ENCODE measurements around the gene STOX1.

STOX1 gene

DNA sequence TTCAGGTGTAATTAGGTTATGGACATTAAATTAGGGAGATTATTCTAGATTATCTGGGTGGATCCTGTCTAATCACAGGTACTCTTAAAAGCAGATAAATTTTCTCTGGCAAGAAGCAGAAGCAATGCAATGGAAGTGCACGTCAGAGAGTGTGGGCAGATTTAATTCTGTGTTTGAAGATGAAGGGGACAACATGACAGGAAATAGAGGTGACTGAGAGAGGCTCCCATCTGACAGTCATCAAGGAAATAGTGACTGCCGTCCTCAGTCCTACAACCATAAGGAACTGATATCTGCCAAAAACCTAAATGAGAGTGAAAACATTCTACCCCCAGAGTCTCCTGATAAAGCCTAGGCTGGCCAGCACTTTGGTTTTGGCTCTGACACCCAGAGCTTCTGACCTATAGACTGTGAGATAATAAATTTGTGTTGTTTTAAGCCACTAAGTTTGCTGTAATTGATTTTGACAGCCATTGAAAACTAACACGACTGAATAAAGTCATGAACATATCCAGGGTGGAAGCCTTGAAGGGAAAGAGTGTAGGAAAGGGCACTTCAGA, 43.3 kb downstream of the STOX1 start:
- TF ChIP-seq GATA3 (IDR thresholded peaks at IDR 0.05; ENCODE audit: low read depth, low read length): no peak
- TF ChIP-seq GATA2 (IDR thresholded peaks at IDR 0.05; ENCODE audit: low read depth, low read length): no peak

DNA sequence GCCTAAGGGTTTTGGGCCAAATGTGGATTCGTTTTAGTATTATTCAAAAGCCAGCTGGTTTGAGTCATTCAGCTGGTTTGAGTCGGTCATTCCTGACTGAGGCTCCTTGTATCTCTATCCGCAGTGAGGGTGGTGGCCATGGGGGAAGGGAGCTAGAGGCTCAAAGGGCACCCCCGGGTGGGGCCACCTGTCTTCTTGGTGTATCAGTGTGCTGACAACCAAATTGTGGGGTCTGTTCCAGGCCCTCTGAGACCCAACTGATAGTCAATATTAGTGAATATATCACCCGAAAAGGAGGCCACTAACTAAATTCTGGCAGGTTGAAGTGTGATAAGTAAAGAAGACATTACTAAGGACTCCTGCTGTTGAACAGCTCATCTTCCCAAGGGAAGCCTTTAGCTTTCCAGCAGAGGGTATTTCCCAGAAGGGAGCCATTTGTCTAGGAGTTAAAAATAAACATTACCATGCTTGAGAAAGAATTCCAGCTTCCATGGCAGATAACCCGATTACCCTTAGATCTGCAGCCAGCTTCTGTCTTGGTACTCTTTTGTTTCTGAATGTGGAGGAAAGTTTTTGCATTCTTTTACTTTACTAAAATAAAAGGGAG, 43.9 kb downstream of the STOX1 start:
- TF ChIP-seq GATA2 (IDR thresholded peaks at IDR 0.05; ENCODE audit: low read depth, low read length): no peak

DNA sequence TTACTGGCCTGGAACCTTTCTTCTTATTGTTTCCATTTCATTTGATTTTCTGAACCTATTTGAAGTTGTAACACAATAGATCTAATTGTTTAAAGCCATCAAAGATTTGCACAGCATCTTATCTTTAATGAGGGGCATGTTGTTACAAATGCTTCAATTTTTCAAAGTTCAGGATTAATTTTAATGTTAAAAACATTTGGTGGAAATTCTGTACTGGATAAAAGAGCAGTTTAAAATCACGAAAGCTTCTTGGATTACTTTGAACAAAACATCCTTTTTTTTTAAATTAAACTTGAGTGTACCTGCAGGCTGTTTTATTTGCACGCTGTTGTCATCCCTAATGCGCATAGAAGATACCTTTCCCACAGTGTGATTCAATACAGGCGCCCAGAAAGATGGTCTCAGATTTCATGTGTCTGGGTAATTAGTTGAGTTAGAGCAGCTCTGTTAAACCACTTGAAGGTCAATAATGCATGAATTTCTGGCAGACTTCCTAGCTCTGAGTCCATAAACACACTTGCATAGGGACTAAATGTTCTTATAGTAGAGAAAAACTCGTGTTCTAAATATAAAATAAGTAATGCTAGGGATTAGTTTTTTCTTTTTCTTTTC, 44.5 kb downstream of the STOX1 start:
- TF ChIP-seq GATA2 (IDR thresholded peaks at IDR 0.05; ENCODE audit: low read depth, low read length) (peak; percentile 24; the same call in 1 of the 2 replicates), GATA3 (IDR thresholded peaks at IDR 0.05; ENCODE audit: low read depth, low read length) (no peak)

DNA sequence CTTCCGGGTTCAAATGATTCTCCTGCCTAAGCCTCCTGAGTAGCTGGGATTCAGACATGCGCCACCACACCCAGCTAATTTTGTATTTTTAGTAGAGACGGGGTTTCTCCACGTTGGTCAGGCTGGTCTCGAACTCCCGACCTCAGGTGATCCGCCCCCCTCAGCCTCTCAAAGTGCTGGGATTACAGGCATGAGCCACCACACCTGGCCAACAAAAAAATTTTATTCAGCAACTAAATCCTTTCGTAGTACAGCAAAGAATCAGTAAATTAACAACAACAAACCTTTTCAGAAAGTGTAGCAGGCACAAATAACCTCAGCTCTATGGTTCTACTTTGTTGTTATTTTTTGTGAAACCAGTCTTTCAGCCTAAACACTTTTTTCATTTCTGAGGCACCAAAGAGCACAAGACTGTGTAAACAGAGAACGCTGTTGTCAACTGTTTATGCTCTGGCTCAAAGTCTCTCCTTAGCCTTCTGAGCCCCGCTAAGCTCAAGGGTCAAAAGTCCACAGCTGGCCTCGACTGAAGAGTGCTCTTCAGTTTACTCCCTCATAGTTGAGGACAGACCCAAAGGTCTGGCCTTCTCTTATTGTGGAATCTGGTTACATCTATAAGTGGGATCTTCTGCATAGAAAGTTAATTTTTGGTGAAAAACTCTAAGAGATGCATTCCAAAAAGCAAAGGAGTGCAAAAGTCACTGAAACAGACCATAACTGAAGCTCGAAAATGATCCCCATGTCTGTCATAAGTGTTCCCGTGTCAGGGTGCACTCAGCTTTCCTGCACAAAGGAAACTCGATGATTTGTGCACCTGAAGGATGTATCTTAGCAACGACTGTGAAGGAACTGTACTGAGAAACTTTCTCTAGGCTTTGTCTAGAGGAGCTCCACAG, 49.2 kb downstream of the STOX1 start:
- no peak for TF ChIP-seq GATA2 (IDR thresholded peaks at IDR 0.05; ENCODE audit: low read depth, low read length)
- TF ChIP-seq GATA3 (IDR thresholded peaks at IDR 0.05; ENCODE audit: low read depth, low read length): no peak

DNA sequence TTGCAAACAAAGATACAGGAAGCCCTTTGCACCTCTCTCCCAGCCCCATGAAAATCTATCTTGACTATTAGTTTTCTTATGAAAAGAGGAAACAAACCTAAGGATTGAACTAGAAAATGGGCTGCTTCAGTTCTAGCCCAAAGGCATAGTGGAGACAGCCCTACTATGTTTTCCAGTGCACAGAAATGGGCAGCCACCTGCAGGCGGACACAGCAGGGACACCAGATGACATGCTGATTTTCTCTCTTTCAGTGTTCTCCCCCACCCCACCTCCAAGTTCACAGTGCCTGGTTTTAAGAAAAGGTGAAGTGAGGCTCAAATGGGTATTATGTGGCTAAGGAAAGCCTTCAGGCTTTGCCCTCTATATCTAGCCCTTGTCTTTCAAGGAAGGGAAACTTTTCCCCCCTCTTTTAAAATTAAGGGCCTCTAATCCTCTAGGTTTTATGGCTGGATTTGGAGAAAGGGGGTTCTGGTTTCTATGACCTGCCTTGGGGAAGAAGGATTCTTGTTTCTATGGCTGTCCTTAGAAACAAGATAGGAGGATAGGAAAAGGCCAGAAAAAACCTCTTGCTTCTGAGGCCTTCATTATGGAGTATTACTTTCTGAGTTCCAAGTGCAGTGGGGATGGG, 50.3 kb downstream of the STOX1 start:
- no peak for TF ChIP-seq GATA2 (IDR thresholded peaks at IDR 0.05; ENCODE audit: low read depth, low read length)
- TF ChIP-seq GATA3 (IDR thresholded peaks at IDR 0.05; ENCODE audit: low read depth, low read length): no peak

DNA sequence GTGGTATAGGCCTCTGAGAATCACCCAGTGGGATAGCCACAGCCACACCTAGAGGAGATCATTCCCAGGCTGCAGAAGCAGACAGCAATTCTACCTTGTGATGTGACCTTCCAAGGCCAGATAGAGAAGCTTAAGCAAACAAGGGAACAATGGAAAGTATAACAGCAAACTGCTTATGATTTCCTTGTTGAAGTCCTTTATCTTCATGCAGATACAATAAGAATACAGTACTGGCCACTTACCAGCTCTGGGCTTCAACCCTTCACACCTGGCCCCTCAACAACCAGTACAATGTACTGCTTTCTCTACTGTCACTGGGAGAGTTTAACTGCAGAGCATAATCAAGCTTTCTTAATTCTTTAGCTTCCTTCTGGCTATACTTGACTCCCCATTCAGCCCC, 51.2 kb downstream of the STOX1 start:
- no peak for TF ChIP-seq GATA3 (IDR thresholded peaks at IDR 0.05; ENCODE audit: low read depth, low read length)
- TF ChIP-seq GATA2 (IDR thresholded peaks at IDR 0.05; ENCODE audit: low read depth, low read length): no peak

DNA sequence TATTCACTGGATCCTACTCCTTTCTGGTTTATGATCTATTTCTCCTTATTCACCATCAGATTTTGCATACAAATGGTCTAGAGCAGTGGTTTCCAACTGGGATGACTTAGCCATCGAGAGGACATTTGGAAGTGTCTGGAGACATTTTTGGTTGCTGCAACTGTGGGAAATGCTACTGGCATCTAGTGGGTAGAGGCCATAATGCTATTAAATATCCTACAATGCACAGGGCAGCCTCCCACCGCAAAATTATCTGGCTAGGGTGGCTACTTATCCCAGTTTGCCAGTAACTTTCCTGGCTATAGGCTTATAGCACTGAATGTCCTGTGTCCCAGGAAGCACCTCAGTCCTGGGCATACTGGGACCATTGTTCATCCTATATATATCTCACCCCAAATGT, 52.3 kb downstream of the STOX1 start:
- no peak for TF ChIP-seq GATA2 (IDR thresholded peaks at IDR 0.05; ENCODE audit: low read depth, low read length)
- no peak for TF ChIP-seq GATA3 (IDR thresholded peaks at IDR 0.05; ENCODE audit: low read depth, low read length)

DNA sequence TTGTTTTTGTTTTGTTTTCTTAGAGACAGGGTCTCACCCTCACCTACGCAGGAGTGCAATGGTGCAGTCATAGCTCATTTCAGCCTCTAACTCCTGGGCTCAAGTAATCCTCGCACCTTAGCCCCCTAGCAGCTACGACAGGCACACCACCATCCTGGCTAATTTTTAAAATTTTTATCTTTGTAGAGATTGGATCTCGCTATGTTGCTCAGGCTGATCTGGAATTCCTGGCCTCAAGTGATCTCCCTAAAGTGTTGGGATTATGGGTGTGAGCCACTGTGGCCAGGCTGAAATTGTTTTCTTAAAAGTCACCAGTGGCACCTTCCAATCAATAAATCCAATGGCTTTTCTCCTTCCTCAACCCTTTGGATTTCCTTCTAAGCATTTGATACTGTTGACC, 52.9 kb downstream of the STOX1 start:
- TF ChIP-seq GATA3 (IDR thresholded peaks at IDR 0.05; ENCODE audit: low read depth, low read length): no peak
- TF ChIP-seq GATA2 (IDR thresholded peaks at IDR 0.05; ENCODE audit: low read depth, low read length): no peak

DNA sequence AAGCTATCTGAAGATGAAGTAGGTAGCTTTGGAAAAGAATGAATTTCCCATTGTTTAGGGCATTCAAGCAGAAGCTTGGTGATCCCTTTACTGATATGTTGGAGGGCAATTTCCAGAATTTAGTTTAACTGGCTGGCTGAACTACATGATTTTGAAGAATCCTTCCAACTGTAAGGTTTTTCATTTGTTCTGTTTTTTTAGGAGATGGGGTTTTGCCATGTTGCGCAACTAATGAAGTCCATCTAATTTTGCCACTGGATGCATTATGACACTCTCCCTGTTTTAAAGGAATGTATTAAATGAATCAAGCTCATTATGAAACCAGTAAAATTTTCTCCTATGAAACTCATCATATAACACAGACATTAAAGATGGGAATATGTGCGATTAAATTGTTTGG, 67.7 kb downstream of the STOX1 start:
- TF ChIP-seq GATA2 (IDR thresholded peaks at IDR 0.05; ENCODE audit: low read depth, low read length) (no peak), GATA3 (IDR thresholded peaks at IDR 0.05; ENCODE audit: low read depth, low read length) (no peak)

DNA sequence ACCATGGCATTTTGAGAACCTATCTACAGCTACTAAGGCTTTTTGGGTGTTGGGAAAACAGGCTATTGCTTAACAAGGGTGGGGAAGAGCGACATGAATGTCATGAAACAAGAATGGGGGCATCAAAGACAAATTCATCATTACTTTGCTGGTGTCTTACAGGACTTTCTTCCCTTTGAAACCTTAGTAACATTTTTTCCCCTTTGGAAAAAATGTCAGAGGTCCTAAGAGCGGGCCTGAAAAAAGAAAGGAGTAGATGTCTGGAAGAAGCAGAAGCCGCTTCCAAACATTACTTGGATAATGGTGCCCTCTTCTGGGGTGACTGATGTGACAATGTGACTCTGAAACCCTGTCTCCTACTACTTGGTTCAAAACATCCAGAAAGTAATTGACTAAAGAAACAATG, 70.0 kb downstream of the STOX1 start:
- no peak for TF ChIP-seq GATA2 (IDR thresholded peaks at IDR 0.05; ENCODE audit: low read depth, low read length)

DNA sequence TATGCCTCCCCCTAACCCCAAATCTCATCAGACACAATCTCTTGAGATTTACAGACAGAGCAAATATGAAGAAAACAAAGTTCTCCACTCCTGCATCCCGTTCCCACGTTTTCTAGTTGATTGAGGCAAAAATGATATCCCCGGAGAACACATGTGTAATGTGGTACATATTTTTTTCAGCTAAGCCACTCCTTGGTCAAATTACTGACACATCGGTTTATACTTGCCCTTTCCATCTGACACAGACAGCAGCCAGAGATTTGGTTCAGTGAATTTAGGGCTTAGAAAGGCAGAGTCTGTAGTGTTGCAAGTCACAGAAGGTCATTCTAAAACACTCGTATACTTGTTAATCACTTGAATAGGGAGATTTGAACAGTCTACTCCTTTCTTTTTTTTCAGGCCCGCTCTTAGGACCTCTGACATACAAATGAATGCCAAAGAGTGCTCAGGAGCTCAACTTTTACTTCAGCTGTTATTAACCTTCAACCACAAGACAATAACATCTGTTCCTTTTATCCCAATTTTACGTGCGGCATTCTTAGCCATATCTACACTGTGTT, 71.9 kb downstream of the STOX1 start:
- TF ChIP-seq GATA2 (IDR thresholded peaks at IDR 0.05; ENCODE audit: low read depth, low read length) (no peak), GATA3 (IDR thresholded peaks at IDR 0.05; ENCODE audit: low read depth, low read length) (no peak)

DNA sequence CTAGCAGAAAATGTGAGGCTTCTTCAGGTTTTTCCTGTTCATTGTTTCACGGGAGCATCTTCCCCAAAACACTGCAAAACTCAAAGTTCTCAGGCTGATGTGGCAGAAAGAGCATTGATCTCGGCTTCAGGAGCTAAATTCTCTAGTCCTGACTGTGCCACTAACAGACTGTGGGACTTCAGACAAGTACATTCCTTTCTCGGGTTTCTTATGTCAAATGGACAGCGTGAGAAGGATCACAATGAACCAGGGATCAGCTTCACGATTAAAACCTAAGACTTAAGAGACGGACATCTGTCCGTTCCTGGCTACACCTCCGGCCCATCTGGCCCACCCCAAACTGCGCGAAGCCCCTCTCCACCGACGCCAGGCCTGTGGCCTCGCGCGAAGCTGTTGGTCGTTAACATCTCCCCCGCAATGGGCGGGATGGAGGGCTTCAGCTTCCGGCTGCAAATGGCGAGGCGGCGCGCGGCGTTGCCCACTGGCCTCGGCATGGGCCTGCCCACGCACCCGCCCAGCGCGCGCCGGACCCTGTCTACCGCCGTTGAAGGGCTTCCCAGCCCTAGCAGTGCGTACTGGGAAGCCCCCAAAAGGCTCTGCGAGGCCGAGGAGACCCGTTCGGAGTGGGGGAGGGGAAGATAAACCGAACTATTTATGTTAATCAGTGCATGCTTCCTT, 73.2 kb downstream of the STOX1 start:
- TF ChIP-seq GATA2 (IDR thresholded peaks at IDR 0.05; ENCODE audit: low read depth, low read length): no peak
- TF ChIP-seq GATA3 (IDR thresholded peaks at IDR 0.05; ENCODE audit: low read depth, low read length): no peak

DNA sequence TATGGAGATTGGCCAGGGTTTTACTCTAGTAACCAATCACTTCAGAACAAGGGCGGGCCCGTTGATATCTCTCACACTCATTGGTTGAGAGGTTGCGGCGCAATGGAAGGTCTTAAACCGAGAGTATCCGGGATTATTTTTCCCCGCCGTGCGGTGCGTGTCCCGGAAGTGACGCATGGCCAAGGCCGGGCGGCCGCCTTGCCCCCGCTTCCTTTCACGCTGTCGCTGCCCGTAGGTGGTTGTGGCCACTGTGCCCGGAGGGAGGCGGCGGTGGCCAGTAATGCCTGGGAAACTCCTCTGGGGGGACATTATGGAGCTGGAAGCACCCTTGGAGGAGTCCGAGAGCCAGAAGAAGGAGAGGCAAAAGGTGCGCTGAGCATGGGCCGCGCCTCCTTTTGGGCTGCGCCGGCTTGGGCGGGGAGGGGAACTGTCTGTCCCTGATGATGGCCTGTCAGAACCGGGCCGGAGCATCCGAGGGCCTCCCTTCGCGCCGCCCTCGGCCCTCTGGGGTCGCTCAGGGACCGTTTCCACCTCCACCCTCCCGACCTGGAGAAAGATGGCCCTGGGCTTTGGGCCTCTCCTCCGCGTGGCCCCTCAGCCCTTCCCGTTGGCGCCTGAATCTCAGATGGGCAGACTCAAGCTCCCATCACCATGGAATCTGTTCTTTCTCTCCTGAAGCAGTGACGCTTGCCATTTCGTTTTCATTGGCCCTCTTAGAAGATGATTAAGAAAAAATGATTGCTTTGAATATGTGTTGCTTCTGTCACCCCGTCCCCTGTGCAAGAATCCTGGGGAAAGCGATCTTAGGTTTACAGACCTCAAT, 74.0 kb downstream of the STOX1 start, which contains the start of gene DDX50:
DDX50 (plus strand) TSS at position 211 of the 823 bp plus-strand sequence; CDS start at position 281, 70 bp downstream.
- TF ChIP-seq GATA3 (IDR thresholded peaks at IDR 0.05; ENCODE audit: low read depth, low read length) (no peak), GATA2 (IDR thresholded peaks at IDR 0.05; ENCODE audit: low read depth, low read length) (no peak)

Data from SH-SY5Y (cell line).